PFSK-1 (cell line): ENCODE data around the gene ZDHHC24.

Experiments used
- FOXP2 ChIP-seq: optimal IDR thresholded peaks from 2 replicates; pipeline ENCODE3; 2011; ENCODE audit warnings: borderline replicate concordance, control low read depth, inconsistent platforms; ENCODE audit not compliant: insufficient read depth; ENCODE audit errors: extremely low read length, extremely low read depth
- POLR2AphosphoS5 ChIP-seq: IDR thresholded peaks from 2 replicates; pipeline ENCODE4 v1.6.1; 2012; ENCODE audit warnings: low read depth, mild to moderate bottlenecking, control low read depth, low read length, moderate library complexity
- REST ChIP-seq, 2 experiments: IDR thresholded peaks; 2 replicates each; pipeline versions ENCODE4 v1.6.1 to v1.8.0; 2011 to 2012; ENCODE audit warnings: low read depth in 2 of 2, low read length in 2 of 2, control low read depth in 1 of 2, inconsistent platforms in 1 of 2, mild to moderate bottlenecking in 1 of 2, moderate library complexity in 1 of 2; ENCODE audit not compliant: insufficient read depth in 1 of 2
- SIN3A ChIP-seq: IDR thresholded peaks from 2 replicates; pipeline ENCODE4 v1.6.1; 2012; ENCODE audit warnings: mild to moderate bottlenecking, low read length, moderate library complexity, borderline replicate concordance; ENCODE audit not compliant: insufficient read depth
- TAF1 ChIP-seq: IDR thresholded peaks from 2 replicates; pipeline ENCODE4 v1.6.1; 2012; ENCODE audit warnings: low read length, control low read depth, borderline replicate concordance; ENCODE audit not compliant: insufficient read depth

The ZDHHC24 gene

GRCh38 chr11:66546368-66546965 is 619 bp upstream of the ZDHHC24 start, which contains the start of gene ACTN3:
TSS of gene ACTN3 (plus strand) at chr11:66546903. CDS start at chr11:66546938, 35 bp downstream.
- TF ChIP-seq REST (IDR thresholded peaks at IDR 0.05; ENCODE audit: insufficient read depth in 1 of 2, low read depth in 2 of 2, low read length in 2 of 2) (no peak), POLR2AphosphoS5 (no peak), TAF1 (no peak), SIN3A (no peak), FOXP2 (no peak)

DNA sequence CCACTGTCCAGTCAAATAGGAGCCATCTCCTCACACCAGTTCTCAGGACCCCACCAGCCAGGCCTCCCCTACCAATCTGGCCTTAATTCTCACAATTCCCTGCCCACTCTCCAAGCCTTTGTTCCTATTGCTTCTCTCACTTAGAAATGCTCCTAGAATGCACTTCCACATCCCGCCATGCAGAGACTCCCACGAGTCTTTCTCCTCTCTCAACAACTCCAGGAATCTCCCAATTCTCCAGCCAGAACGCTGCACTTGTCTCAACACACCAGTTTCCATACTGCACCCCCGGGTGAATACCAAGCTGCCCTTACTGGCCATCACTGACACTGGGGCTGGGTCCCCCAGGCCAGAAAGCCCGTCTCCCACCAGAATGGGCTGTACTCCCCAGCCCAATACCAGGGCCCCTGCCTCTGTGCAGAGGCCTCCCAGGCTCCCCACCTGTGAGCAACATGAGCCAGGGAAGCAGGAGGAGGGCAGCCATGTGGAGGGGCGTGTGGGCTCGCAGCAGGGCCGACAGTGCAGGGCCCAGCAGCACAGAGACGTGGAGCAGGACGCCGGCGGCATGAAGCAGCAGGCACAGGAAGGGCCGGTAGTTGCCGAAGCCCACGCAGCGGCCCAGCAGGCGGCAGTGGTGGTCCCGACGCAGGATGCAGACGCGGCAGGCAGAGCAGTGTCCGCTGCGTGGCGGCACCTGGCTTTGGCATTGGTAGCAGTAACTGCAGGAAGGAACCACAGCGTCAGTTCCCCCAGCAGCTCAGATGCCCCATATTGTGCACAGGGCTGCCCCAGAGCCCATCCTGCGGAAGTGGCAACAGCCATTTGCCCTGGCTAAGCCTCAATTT is 2.4 kb downstream of the ZDHHC24 start:
- TF ChIP-seq POLR2AphosphoS5 (peak; percentile 23; the same call in 1 of the 2 replicates), SIN3A (0 out of 2 replicates have a peak, but pooled peaks have one; percentile 10), REST (IDR thresholded peaks at IDR 0.05; ENCODE audit: insufficient read depth in 1 of 2, low read depth in 2 of 2, low read length in 2 of 2) (no peak), FOXP2 (peak; percentile 98), TAF1 (no peak)

DNA sequence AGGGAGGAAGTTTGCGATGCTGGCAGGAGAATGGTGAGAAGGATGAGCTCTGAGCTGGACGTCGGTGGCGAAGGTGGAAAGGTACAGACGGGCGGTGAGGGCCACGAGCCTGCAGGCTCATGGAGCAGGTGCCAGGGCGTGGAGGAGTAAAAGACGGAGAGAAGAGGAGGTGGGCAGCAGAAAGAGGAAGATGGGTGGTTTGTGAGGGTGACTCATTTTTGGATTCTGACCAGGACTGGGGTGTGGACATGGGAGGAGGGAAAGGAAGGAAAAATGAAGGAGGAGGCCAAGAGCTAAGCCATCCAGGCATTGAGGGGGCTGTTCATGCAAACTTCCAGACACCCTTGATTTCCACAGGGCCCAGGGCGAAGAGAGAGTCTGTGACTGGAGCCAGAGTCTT is 3.5 kb downstream of the ZDHHC24 start:
- TF ChIP-seq SIN3A, result no peak
- TF ChIP-seq REST (IDR thresholded peaks at IDR 0.05; ENCODE audit: insufficient read depth in 1 of 2, low read depth in 2 of 2, low read length in 2 of 2), result no peak
- TF ChIP-seq FOXP2, result no peak
- TF ChIP-seq POLR2AphosphoS5, result no peak
- no peak for TF ChIP-seq TAF1

GRCh38 chr11:66541892-66542291 is 4.0 kb downstream of the ZDHHC24 start:
- TF ChIP-seq REST (IDR thresholded peaks at IDR 0.05; ENCODE audit: insufficient read depth in 1 of 2, low read depth in 2 of 2, low read length in 2 of 2) (no peak), SIN3A (no peak), FOXP2 (no peak), POLR2AphosphoS5 (no peak), TAF1 (no peak)
